ENCODE measurements around the gene PLXNC1.

The PLXNC1 gene

GRCh38 chr12:94276725-94277124 is 128.3 kb downstream of the PLXNC1 start:
- Histone ChIP-seq H3K27me3 (ENCODE audit: control insufficient read depth, insufficient read depth, low read length) (no peaks in the 10 kb centered on the region), H3K4me3 (ENCODE audit: low read length) (no peak overlapping the region), H3K27ac (ENCODE audit: low read length) (no peak overlapping the region), H3K36me3 (ENCODE audit: control insufficient read depth, insufficient read depth, low read length) (no peaks in the 10 kb centered on the region), H3K4me1 (ENCODE audit: control insufficient read depth, insufficient read depth, low read length) (no peaks in the 10 kb centered on the region; the same call in 1 of the 2 replicates), H3K9me3 (ENCODE audit: control insufficient read depth, insufficient read depth, low read length) (no peaks in the 10 kb centered on the region)
- WGBS (ENCODE audit: insufficient coverage, insufficient read length), result no CpG with 5 or more reads among the region's 6 CpGs
- no peak for DNase-seq (ENCODE audit: low read depth, low spot score)

DNA sequence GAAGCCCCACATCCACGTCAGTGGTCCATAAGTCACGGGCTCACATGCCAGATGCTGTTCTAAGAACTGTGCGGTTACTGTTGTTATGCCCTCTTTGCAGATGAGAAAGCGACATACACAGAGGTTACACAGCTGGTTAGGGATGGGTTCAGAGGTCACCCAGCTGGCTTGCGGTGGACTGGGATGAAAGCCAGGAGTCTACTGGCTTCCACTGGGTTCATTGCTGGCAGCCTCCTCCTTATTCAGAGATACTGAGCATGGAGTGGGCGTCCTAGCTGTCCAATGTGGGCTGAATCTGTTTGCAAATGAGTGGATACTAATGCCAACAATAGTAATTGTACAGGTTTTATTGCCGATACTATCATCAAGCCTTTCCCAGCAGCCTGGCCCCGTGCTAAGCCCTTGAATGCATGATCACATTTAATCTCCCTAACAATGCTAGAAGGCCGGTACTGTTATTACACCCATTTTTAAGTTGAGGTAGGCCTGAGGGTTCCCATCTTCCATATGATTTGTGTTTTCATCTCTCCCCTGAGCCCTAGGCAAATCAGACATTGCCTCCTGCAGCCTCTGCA is 129.1 kb downstream of the PLXNC1 start:
- no peak overlapping the region for H3K4me3 ChIP-seq (ENCODE audit: low read length)
- no CpG with 5 or more reads among the region's 9 CpGs for WGBS (ENCODE audit: insufficient coverage, insufficient read length)
- H3K36me3 ChIP-seq (ENCODE audit: control insufficient read depth, insufficient read depth, low read length), result no peaks in the 10 kb centered on the region
- no peaks in the 10 kb centered on the region for H3K9me3 ChIP-seq (ENCODE audit: control insufficient read depth, insufficient read depth, low read length)
- no peaks in the 10 kb centered on the region for H3K27me3 ChIP-seq (ENCODE audit: control insufficient read depth, insufficient read depth, low read length)
- DNase-seq (ENCODE audit: low read depth, low spot score), result no peak
- H3K4me1 ChIP-seq (ENCODE audit: control insufficient read depth, insufficient read depth, low read length), result no peaks in the 10 kb centered on the region; the same call in 1 of the 2 replicates
- no peak overlapping the region for H3K27ac ChIP-seq (ENCODE audit: low read length)

- DNase-seq (ENCODE audit: low read depth, low spot score), result no peak
- Histone ChIP-seq H3K4me3 (ENCODE audit: low read length) (no peak overlapping the region), H3K27me3 (ENCODE audit: control insufficient read depth, insufficient read depth, low read length) (no peaks in the 10 kb centered on the region), H3K27ac (ENCODE audit: low read length) (no peak overlapping the region), H3K9me3 (ENCODE audit: control insufficient read depth, insufficient read depth, low read length) (no peaks in the 10 kb centered on the region), H3K4me1 (ENCODE audit: control insufficient read depth, insufficient read depth, low read length) (no peaks in the 10 kb centered on the region; the same call in 1 of the 2 replicates), H3K36me3 (ENCODE audit: control insufficient read depth, insufficient read depth, low read length) (no peaks in the 10 kb centered on the region)
- WGBS (ENCODE audit: insufficient coverage, insufficient read length), result no CpG with 5 or more reads among the region's 7 CpGs
Observed at GRCh38 chr12:94280063-94280462, 131.7 kb downstream of the PLXNC1 start.

- Histone ChIP-seq H3K27ac (ENCODE audit: low read length) (no peak overlapping the region), H3K4me3 (ENCODE audit: low read length) (no peak overlapping the region), H3K9me3 (ENCODE audit: control insufficient read depth, insufficient read depth, low read length) (no peaks in the 10 kb centered on the region), H3K4me1 (ENCODE audit: control insufficient read depth, insufficient read depth, low read length) (peaks cover 6% of the 10 kb centered on the region), H3K36me3 (ENCODE audit: control insufficient read depth, insufficient read depth, low read length) (no peaks in the 10 kb centered on the region), H3K27me3 (ENCODE audit: control insufficient read depth, insufficient read depth, low read length) (no peaks in the 10 kb centered on the region)
- DNase-seq (ENCODE audit: low read depth, low spot score), result no peak
- no CpG with 5 or more reads among the region's 7 CpGs for WGBS (ENCODE audit: insufficient coverage, insufficient read length)
Observed at GRCh38 chr12:94282675-94283074, 134.3 kb downstream of the PLXNC1 start.

DNA sequence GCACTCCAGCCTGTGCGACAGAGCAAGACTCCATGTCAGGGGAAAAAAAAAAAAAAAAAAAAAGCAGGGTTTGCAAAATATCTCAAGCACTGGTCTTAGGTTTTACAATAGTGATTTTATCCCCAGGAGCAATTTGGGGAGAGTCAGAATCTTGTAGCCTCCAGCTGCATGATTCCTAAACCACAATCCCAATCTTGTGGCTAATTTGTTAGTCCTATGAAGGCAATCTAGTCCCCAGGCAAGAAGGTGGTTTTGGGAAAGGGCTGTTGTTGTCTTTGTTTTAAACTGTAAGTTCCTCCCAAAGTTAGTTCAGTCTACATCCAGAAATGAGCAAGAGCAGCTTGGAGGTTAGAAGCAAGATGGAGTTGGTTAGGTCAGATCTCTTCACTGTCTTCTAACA is 135.7 kb downstream of the PLXNC1 start:
- no peak overlapping the region for H3K27ac ChIP-seq (ENCODE audit: low read length)
- no peak overlapping the region for H3K4me3 ChIP-seq (ENCODE audit: low read length)
- H3K36me3 ChIP-seq (ENCODE audit: control insufficient read depth, insufficient read depth, low read length), result no peaks in the 10 kb centered on the region
- WGBS (ENCODE audit: insufficient coverage, insufficient read length), result no CpG with 5 or more reads among the region's 1 CpG
- peaks cover 6% of the 10 kb centered on the region for H3K4me1 ChIP-seq (ENCODE audit: control insufficient read depth, insufficient read depth, low read length)
- DNase-seq (ENCODE audit: low read depth, low spot score), result no peak
- H3K9me3 ChIP-seq (ENCODE audit: control insufficient read depth, insufficient read depth, low read length), result no peaks in the 10 kb centered on the region
- H3K27me3 ChIP-seq (ENCODE audit: control insufficient read depth, insufficient read depth, low read length), result no peaks in the 10 kb centered on the region

GRCh38 chr12:94284859-94285258 is 136.5 kb downstream of the PLXNC1 start:
- no peak overlapping the region for H3K27ac ChIP-seq (ENCODE audit: low read length)
- H3K36me3 ChIP-seq (ENCODE audit: control insufficient read depth, insufficient read depth, low read length), result no peaks in the 10 kb centered on the region
- WGBS (ENCODE audit: insufficient coverage, insufficient read length), result no CpG with 5 or more reads among the region's 2 CpGs
- H3K27me3 ChIP-seq (ENCODE audit: control insufficient read depth, insufficient read depth, low read length), result no peaks in the 10 kb centered on the region
- peaks cover 6% of the 10 kb centered on the region for H3K4me1 ChIP-seq (ENCODE audit: control insufficient read depth, insufficient read depth, low read length)
- H3K4me3 ChIP-seq (ENCODE audit: low read length), result no peak overlapping the region
- no peak for DNase-seq (ENCODE audit: low read depth, low spot score)
- no peaks in the 10 kb centered on the region for H3K9me3 ChIP-seq (ENCODE audit: control insufficient read depth, insufficient read depth, low read length)

DNA sequence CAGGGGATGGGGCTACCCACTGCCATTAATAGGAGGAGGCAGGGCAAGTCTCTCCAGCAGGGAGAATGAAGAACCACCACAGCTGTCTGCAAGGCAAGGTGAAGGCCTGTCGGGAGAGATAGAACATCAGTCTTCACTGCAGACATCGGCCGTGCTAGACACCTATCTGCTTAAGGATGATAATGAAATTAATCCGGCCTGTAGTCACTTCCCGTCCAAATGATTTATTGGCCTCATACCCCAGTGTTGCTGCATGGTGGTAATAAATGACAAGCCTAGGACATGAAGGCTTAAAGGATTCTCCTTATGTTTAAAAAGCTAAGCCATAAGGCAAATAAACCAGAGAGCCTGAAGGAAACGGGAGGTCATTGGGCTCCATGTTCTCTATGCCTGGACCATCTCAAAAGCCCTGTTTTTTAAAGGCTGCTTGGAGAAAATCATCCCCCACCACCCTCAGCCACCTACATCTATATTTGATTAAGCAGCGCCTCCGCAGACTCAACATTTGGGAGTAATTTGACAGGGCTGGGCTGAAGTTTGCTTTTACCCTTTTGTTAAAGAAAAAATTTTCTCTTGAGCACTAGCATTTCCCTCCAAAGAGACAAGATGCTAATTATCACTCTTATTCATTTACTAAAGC is 137.7 kb downstream of the PLXNC1 start:
- no CpG with 5 or more reads among the region's 8 CpGs for WGBS (ENCODE audit: insufficient coverage, insufficient read length)
- Histone ChIP-seq H3K27ac (ENCODE audit: low read length) (no peak overlapping the region), H3K4me3 (ENCODE audit: low read length) (no peak overlapping the region), H3K9me3 (ENCODE audit: control insufficient read depth, insufficient read depth, low read length) (no peaks in the 10 kb centered on the region), H3K4me1 (ENCODE audit: control insufficient read depth, insufficient read depth, low read length) (peaks cover 6% of the 10 kb centered on the region), H3K36me3 (ENCODE audit: control insufficient read depth, insufficient read depth, low read length) (no peaks in the 10 kb centered on the region), H3K27me3 (ENCODE audit: control insufficient read depth, insufficient read depth, low read length) (no peaks in the 10 kb centered on the region)
- DNase-seq (ENCODE audit: low read depth, low spot score), result no peak

- H3K4me3 ChIP-seq (ENCODE audit: low read length), result no peak overlapping the region
- no CpG with 5 or more reads among the region's 4 CpGs for WGBS (ENCODE audit: insufficient coverage, insufficient read length)
- DNase-seq (ENCODE audit: low read depth, low spot score), result no peak
- H3K4me1 ChIP-seq (ENCODE audit: control insufficient read depth, insufficient read depth, low read length), result peaks cover 6% of the 10 kb centered on the region
- H3K9me3 ChIP-seq (ENCODE audit: control insufficient read depth, insufficient read depth, low read length), result no peaks in the 10 kb centered on the region
- H3K27me3 ChIP-seq (ENCODE audit: control insufficient read depth, insufficient read depth, low read length), result no peaks in the 10 kb centered on the region
- no peak overlapping the region for H3K27ac ChIP-seq (ENCODE audit: low read length)
- H3K36me3 ChIP-seq (ENCODE audit: control insufficient read depth, insufficient read depth, low read length), result no peaks in the 10 kb centered on the region
Observed at GRCh38 chr12:94286583-94287244, 138.3 kb downstream of the PLXNC1 start.

DNA sequence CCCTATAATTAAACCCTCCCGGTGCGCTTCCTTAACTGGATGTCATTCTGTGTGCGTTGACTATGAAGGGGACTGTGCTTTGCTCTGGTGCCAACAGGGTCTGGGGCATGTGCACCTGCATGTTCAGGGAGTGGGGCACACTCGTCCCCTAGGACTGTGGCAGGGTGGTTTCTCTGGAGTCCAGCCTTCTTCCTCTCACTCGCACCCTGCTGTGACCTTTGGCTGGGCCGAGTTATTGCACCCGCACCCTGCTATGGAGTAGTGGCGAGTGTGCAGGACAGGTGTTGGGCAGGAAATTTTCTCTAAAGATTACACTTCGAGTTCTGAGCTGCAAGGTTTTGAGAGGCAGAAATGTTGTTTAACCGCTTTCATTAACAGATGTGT is 138.9 kb downstream of the PLXNC1 start:
- no peaks in the 10 kb centered on the region for H3K9me3 ChIP-seq (ENCODE audit: control insufficient read depth, insufficient read depth, low read length)
- no peaks in the 10 kb centered on the region for H3K27me3 ChIP-seq (ENCODE audit: control insufficient read depth, insufficient read depth, low read length)
- DNase-seq (ENCODE audit: low read depth, low spot score), result no peak
- no peak overlapping the region for H3K27ac ChIP-seq (ENCODE audit: low read length)
- H3K36me3 ChIP-seq (ENCODE audit: control insufficient read depth, insufficient read depth, low read length), result no peaks in the 10 kb centered on the region
- WGBS (ENCODE audit: insufficient coverage, insufficient read length), result no CpG with 5 or more reads among the region's 10 CpGs
- H3K4me1 ChIP-seq (ENCODE audit: control insufficient read depth, insufficient read depth, low read length), result peaks cover 6% of the 10 kb centered on the region
- H3K4me3 ChIP-seq (ENCODE audit: low read length), result no peak overlapping the region

- no peak overlapping the region for H3K4me3 ChIP-seq (ENCODE audit: low read length)
- no peaks in the 10 kb centered on the region for H3K27me3 ChIP-seq (ENCODE audit: control insufficient read depth, insufficient read depth, low read length)
- no peaks in the 10 kb centered on the region for H3K36me3 ChIP-seq (ENCODE audit: control insufficient read depth, insufficient read depth, low read length)
- no CpG with 5 or more reads among the region's 13 CpGs for WGBS (ENCODE audit: insufficient coverage, insufficient read length)
- no peak overlapping the region for H3K27ac ChIP-seq (ENCODE audit: low read length)
- no peaks in the 10 kb centered on the region for H3K9me3 ChIP-seq (ENCODE audit: control insufficient read depth, insufficient read depth, low read length)
- H3K4me1 ChIP-seq (ENCODE audit: control insufficient read depth, insufficient read depth, low read length), result peaks cover 6% of the 10 kb centered on the region
- DNase-seq (ENCODE audit: low read depth, low spot score), result no peak
Observed at GRCh38 chr12:94289461-94290312, 141.3 kb downstream of the PLXNC1 start.
